HG03378 (cell line): ENCODE measurements around the gene FAM217B.

ENCODE experiments used
- ATAC-seq: cut with Tn5 transposase; IDR thresholded peaks from one replicate; pipeline ENCODE4 v1.9.1; 2021; ENCODE audit warnings: mild to moderate bottlenecking, moderate library complexity; ENCODE audit not compliant: unreplicated experiment

FAM217B gene

GRCh38 chr20:59972037-59972801 is 32.0 kb downstream of the FAM217B start:
- no peak for ATAC-seq

- ATAC-seq = no peak
Measured at GRCh38 chr20:59976156-59976782, 36.1 kb downstream of the FAM217B start.

- ATAC-seq = no peak
Measured at GRCh38 chr20:59977086-59977485, 36.9 kb downstream of the FAM217B start.

GRCh38 chr20:59983076-59983475 is 42.9 kb downstream of the FAM217B start:
- no peak for ATAC-seq

- no peak for ATAC-seq
Measured at GRCh38 chr20:59984541-59984940, 44.4 kb downstream of the FAM217B start.

- ATAC-seq = no peak
Measured at GRCh38 chr20:59985164-59985563, 45.0 kb downstream of the FAM217B start.

GRCh38 chr20:59985864-59986263 is 45.7 kb downstream of the FAM217B start:
- no peak for ATAC-seq

- ATAC-seq = no peak
Measured at GRCh38 chr20:59987135-59987534, 46.9 kb downstream of the FAM217B start.

- no peak for ATAC-seq
Measured at GRCh38 chr20:59988141-59988540, 48.0 kb downstream of the FAM217B start.

- ATAC-seq = no peak
Measured at GRCh38 chr20:59992526-59993084, 52.4 kb downstream of the FAM217B start.

GRCh38 chr20:59993736-59994430 is 53.7 kb downstream of the FAM217B start:
- ATAC-seq = no peak

- no peak for ATAC-seq
Measured at GRCh38 chr20:59994697-59995122, 54.5 kb downstream of the FAM217B start.

- ATAC-seq = no peak
Measured at GRCh38 chr20:59996108-59996507, 55.9 kb downstream of the FAM217B start.

GRCh38 chr20:59997896-59998295 is 57.7 kb downstream of the FAM217B start:
- no peak for ATAC-seq
